C4-2B (cell line): Measurements from ENCODE around the gene FBF1.
A peak's percentile ranks its signal among the peaks of the same experiment; 100 is the strongest.
"Not testable (repeated sequence)": the region's sequence is repeated elsewhere in the genome, so short reads cannot be mapped to it uniquely, and the experiment has no call there.

Experiments
- H3K27ac ChIP-seq: fragments of 450-650 bp; 2 replicates; pipeline ENCODE4 v1.5.1; 2017
- CTCF ChIP-seq: fragments of 450-650 bp; conservative IDR thresholded peaks from 2 replicates; pipeline ENCODE4 v1.5.1; 2017; ENCODE audit warnings: mild to moderate bottlenecking
- ZFX ChIP-seq: fragments of 450-650 bp; IDR thresholded peaks from 2 replicates; pipeline ENCODE4 v1.6.1; 2017

FBF1 gene

GRCh38 chr17:75875940-75876189, 65.0 kb downstream of the FBF1 start:
- peak overlapping the region; percentile 57; the same call in 1 of the 2 replicates for H3K27ac ChIP-seq

DNA sequence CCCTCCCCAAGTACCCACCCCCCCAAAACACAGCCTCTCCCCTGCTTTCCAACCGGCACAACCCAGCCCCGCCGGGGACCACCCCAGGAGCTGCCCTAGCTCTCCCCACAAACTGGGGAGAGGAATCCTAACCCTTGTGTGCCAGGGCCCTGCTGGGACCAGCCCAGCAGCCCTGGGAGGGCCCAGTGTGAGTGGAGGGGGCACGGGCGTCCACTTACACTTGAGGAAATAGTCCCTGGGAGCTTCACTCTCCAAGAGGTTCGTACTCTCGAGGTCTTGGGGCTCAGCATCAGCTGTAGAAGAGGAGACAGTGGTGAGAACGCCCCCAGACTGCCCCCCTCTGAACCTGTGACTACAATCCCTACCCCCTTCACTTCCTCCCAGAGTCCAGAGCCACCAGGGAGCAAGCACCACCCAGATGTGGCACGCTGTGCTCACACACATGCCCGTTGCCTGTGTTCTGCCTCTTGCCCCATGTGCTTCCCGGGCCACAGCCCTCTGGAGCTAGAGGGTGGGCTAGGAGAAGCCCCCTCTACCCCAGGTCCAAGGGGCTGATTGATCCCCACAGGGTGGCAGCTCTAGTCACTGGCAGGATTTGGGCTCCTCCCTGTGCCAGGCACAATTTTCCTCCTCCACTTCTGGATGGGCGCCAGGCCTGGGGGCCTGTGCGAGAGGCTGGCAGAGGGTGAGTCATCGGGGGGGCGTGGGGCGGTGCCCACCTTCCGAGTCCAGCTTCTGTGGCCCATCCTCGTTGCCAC, 65.5 kb downstream of the FBF1 start:
- TF ChIP-seq ZFX (no peak), CTCF (no peak)
- H3K27ac ChIP-seq = peak overlapping the region; percentile 57; the same call in 1 of the 2 replicates

More at GRCh38 chr17:75875940-75876189, 65.0 kb downstream of the FBF1 start:
- TF ChIP-seq ZFX (no peak), CTCF (no peak)

DNA sequence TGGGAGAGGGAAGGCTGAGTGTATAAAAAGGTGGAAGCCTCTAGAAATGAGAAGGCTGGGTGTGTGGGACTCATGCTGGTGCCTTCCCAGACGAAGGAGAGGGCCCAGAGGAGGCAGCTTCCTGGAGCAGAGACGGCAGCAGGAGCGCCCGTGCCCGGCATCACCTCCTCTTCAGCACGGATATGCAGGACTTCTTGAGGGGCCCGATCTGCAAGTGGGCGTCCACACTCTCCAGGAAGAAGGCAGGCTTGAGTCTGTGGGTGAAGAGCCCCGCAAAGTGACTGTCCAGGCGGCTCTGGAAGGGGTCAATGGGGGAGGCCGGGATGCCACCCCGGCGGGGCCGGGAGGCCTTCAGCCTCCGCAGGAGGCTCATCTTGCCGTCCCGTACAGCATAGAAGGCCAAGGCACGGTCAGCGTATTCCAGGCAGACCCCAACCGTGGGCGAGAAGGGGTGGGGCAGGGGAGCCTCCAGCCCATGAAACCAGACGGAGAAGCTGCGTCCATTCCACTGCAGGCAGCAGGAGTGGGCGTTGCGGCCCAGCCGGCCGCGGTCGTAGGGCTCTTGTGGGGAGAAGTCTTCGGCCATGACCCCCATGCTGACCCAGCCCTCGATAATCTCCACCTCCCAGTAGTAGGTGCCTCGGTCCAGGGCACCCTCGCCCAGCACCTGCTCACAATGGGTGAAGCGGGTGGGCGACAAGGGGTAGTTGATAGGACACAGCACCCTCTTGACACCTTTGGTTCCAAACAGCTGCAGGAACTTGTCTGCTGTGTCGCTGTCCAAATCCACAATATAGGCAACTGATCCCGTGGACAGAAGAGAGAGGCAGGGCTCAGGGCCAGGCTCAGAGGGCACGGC, 66.3 kb downstream of the FBF1 start:
- TF ChIP-seq CTCF (no peak), ZFX (no peak)
- no peak overlapping the region for H3K27ac ChIP-seq

DNA sequence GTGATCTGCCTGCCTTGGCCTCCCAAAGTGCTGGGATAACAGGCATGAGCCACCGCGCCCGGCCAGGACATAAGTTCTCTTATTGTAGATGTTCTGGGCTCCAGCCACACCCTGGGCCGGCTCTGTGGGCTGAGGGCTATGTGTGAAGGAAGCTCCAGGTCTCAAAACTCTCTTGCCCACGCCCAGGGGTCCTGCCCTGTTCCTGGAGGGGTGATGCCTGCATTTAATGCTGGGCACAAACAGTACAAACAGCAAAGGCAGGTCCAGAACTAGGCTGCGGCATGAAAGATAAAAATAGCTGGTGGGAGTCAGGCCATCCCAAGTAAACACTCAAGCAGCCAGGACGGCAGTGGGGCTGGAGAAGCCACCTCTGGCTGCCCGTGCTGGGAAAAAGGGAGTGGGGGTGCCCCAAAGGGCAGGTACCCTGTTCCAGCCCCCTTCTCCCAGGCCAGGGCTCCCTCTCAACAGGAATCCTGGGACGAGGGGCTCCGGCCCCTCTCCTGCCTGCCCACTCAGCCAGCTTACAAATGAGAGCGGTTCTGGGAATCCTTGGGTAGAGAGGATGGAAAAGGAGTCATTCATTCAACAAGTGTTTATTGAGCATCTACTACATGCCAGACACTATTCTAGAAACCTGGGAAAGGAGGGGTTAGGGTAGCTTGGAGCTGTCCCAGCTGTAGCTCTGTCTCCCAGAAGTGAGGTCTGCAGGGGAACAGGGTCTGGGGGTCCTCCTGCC, 67.1 kb downstream of the FBF1 start:
- peak overlapping the region; percentile 52 for H3K27ac ChIP-seq
- no peak for TF ChIP-seq ZFX
- no peak for TF ChIP-seq CTCF

- peak overlapping the region; percentile 52 for H3K27ac ChIP-seq
- 0 out of 2 replicates have a peak, but pooled peaks have one; percentile 20 for TF ChIP-seq ZFX
- TF ChIP-seq CTCF = no peak
These were observed 68.1 kb downstream of the FBF1 start for GRCh38 chr17:75872434-75873351.

- not testable (repeated sequence) for H3K27ac ChIP-seq
These were observed 70.6 kb downstream of the FBF1 start for GRCh38 chr17:75870228-75870627.
